HCT116 (cell line): ENCODE measurements around the gene ADM2. TPM values are rescaled to one million over a fixed set of nuclear protein-coding genes. Genes with fewer than 3 reads are reported as not detected.

ENCODE experiments used
- ATAC-seq: fragments of 200-7000 bp; cut with Tn5 transposase; 2 replicates; pipeline ENCODE4 v1.9.1; 2020; ENCODE audit warnings: mild to moderate bottlenecking, moderate library complexity
- BruUV-seq: library from RNA; stranded (reverse); fragments of 400-500 nt; replicated peaks from 2 replicates; lab custom pipeline; 2021; lab: Mats Ljungman, UMichigan
- CTCF ChIA-PET: fragments of 300-600 bp; sonication (Branson Sonifier 250); formaldehyde crosslinking; loops from one replicate; lab custom pipeline; 2021; ENCODE audit warnings: antibody characterized with exemption; lab: Charles Lee
- POLR2A ChIA-PET: fragments of 300-600, 350-600 bp; sonication (Branson Sonifier 250); formaldehyde crosslinking; loops from one replicate; lab custom pipeline; 2021; ENCODE audit warnings: antibody characterized with exemption; lab: Charles Lee
- RAD21 ChIA-PET, 2 experiments: fragments of 300-600 bp; sonication (Branson Sonifier 250); formaldehyde crosslinking; loops; one replicate each; lab custom pipeline; 2023; ENCODE audit warnings: low total read pairs in 2 of 2; ENCODE audit not compliant: uncharacterized antibody in 2 of 2, unreplicated experiment in 2 of 2, low non-redundant PET in 1 of 2; lab: Charles Lee
- DNase-seq: peaks from one replicate; pipeline ENCODE4 v3.0.0-alpha.2; 2010; ENCODE audit warnings: low read depth, low spot score
- H2AFZ ChIP-seq: fragments of 200-600 bp; shearing (Covaris generic), sonication (generic); 2 replicates; pipeline ENCODE4 v1.6.1; 2017; ENCODE audit warnings: low read depth, mixed run types, mixed read lengths, antibody characterized with exemption, low read length; ENCODE audit not compliant: poor library complexity, severe bottlenecking
- H3K27ac ChIP-seq: 2 replicates; pipeline ENCODE4 v1.5.1; 2012; ENCODE audit warnings: low read depth, low read length
- H3K27me3 ChIP-seq: fragments of 200-600 bp; sonication (generic); 2 replicates; pipeline ENCODE4 v1.6.1; 2016; ENCODE audit warnings: mixed run types, low read length, mixed read lengths; ENCODE audit not compliant: insufficient read depth
- H3K36me3 ChIP-seq, 2 experiments: fragments of 200-500 bp in 1 of 2; fragments of 200-600 bp in 1 of 2; sonication (Bioruptor generic) in 1 of 2; sonication (generic) in 1 of 2; 2 replicates each; pipeline versions ENCODE4 v1.5.1 to v1.6.1; 2014 to 2016; ENCODE audit warnings: low read length in 2 of 2, inconsistent platforms in 1 of 2, mixed read lengths in 1 of 2, mixed run types in 1 of 2; ENCODE audit not compliant: insufficient read depth in 2 of 2, control insufficient read depth in 1 of 2
- H3K4me1 ChIP-seq, 2 experiments: fragments of 200-600 bp in 1 of 2; sonication (generic) in 1 of 2; 2 replicates each; pipeline versions ENCODE4 v1.5.1 to v1.6.1; 2012 to 2017; ENCODE audit warnings: low read length in 2 of 2, inconsistent platforms in 1 of 2, mild to moderate bottlenecking in 1 of 2, mixed read lengths in 1 of 2, mixed run types in 1 of 2, moderate library complexity in 1 of 2; ENCODE audit not compliant: insufficient read depth in 2 of 2, control insufficient read depth in 1 of 2
- H3K4me2 ChIP-seq: fragments of 200-600 bp; sonication (generic); 2 replicates; pipeline ENCODE4 v1.6.1; 2017; ENCODE audit warnings: mixed run types, low read length, mixed read lengths
- H3K4me3 ChIP-seq, 2 experiments: fragments of 200-600 bp in 1 of 2; sonication (generic) in 1 of 2; replicated peaks in 1 of 2; 2 replicates each; pipeline ENCODE4 v1.5.1; 2011 to 2016; ENCODE audit warnings: low read length in 2 of 2, control low read depth in 1 of 2, low read depth in 1 of 2, mild to moderate bottlenecking in 1 of 2, mixed read lengths in 1 of 2, mixed run types in 1 of 2
- H3K79me2 ChIP-seq: fragments of 200-600 bp; sonication (generic); 2 replicates; pipeline ENCODE4 v1.6.1; 2017; ENCODE audit warnings: mild to moderate bottlenecking, mixed run types, low read length, moderate library complexity, mixed read lengths; ENCODE audit not compliant: insufficient read depth
- H3K9ac ChIP-seq: fragments of 200-600 bp; sonication (generic); 2 replicates; pipeline ENCODE4 v1.6.1; 2016; ENCODE audit warnings: low read length, mixed read lengths
- H3K9me2 ChIP-seq: fragments of 200-600 bp; sonication (generic), shearing (Covaris generic); 2 replicates; pipeline ENCODE4 v1.6.1; 2017; ENCODE audit warnings: mixed run types, mild to moderate bottlenecking, moderate library complexity; ENCODE audit not compliant: insufficient read depth
- H3K9me3 ChIP-seq, 2 experiments: fragments of 200-500 bp in 1 of 2; fragments of 200-600 bp in 1 of 2; sonication (Bioruptor generic) in 1 of 2; sonication (generic) in 1 of 2; 2 replicates each; pipeline ENCODE4 v1.6.1; 2014 to 2017; ENCODE audit warnings: low read length in 2 of 2, mixed read lengths in 2 of 2, inconsistent platforms in 1 of 2, low read depth in 1 of 2, mild to moderate bottlenecking in 1 of 2, mixed run types in 1 of 2, moderate library complexity in 1 of 2; ENCODE audit not compliant: control insufficient read depth in 1 of 2, insufficient read depth in 1 of 2
- H4K20me1 ChIP-seq: fragments of 200-600 bp; sonication (generic), shearing (Covaris generic); 2 replicates; pipeline ENCODE4 v1.6.1; 2017; ENCODE audit warnings: mixed run types, mild to moderate bottlenecking, moderate library complexity; ENCODE audit not compliant: insufficient read depth
- ATF3 ChIP-seq: IDR thresholded peaks from 2 replicates; pipeline ENCODE4 v1.6.1; 2012
- CEBPB ChIP-seq: IDR thresholded peaks from 2 replicates; pipeline ENCODE4 v1.6.1; 2012; ENCODE audit warnings: low read depth
- EGR1 ChIP-seq: IDR thresholded peaks from 2 replicates; pipeline ENCODE4 v1.6.1; 2012; ENCODE audit warnings: low read depth
- SP1 ChIP-seq: IDR thresholded peaks from 2 replicates; pipeline ENCODE4 v1.6.1; 2012; ENCODE audit warnings: low read depth
- SRF ChIP-seq: IDR thresholded peaks from 2 replicates; pipeline ENCODE4 v1.6.1; 2012; ENCODE audit warnings: low read depth
- intact Hi-C: fragments of 100-400 bp; cut with micrococcal nuclease; formaldehyde crosslinking; loops from 2 replicates; pipeline ENCODE4 v1.10.0; 2022
- total RNA-seq: library from RNA; stranded (reverse); gene quantifications from one replicate; pipeline ENCODE4 v1.2.1, GENCODE V29; 2021; ENCODE audit not compliant: unreplicated experiment
- TF ChIP-seq, protein P1 (sequence below): IDR thresholded peaks from 2 replicates; pipeline ENCODE4 v1.6.1; 2011; ENCODE audit warnings: mild to moderate bottlenecking, low read length, moderate library complexity; ENCODE audit not compliant: insufficient replicate concordance; ENCODE audit errors: extremely low read depth

Gene ADM2
- total RNA-seq, 1 experiment from 2014 or later, result 12.8 TPM

- peaks cover 9 to 32% of the 10 kb centered on the region in 2 experiments; a peak in 3 of 4 replicates for H3K4me1 ChIP-seq
- no peak overlapping the region for H3K9ac ChIP-seq
- no peak overlapping the region for H3K27ac ChIP-seq
- peaks cover 31% of the 10 kb centered on the region for H3K79me2 ChIP-seq
- H3K9me3 ChIP-seq, result no peaks in the 10 kb centered on the region
- no TSS peak for BruUV-seq
- H3K9me2 ChIP-seq, result no peaks in the 10 kb centered on the region
- H3K27me3 ChIP-seq, result no peaks in the 10 kb centered on the region
- no peak overlapping the region for H3K4me2 ChIP-seq
- H3K36me3 ChIP-seq, result peaks cover 5 to 25% of the 10 kb centered on the region in 2 experiments; a peak in 3 of 4 replicates
- ChIA-PET CTCF (no interaction called here), RAD21 (no interaction called here), POLR2A (no interaction called here)
- no peak overlapping the region for H3K4me3 ChIP-seq
- no peak for TF ChIP-seq SP1
- no peak for TF ChIP-seq SRF
- TF ChIP-seq CEBPB, result no peak
- TF ChIP-seq ATF3, result no peak
- no peak for TF ChIP-seq EGR1
- TF ChIP-seq, protein P1, sequence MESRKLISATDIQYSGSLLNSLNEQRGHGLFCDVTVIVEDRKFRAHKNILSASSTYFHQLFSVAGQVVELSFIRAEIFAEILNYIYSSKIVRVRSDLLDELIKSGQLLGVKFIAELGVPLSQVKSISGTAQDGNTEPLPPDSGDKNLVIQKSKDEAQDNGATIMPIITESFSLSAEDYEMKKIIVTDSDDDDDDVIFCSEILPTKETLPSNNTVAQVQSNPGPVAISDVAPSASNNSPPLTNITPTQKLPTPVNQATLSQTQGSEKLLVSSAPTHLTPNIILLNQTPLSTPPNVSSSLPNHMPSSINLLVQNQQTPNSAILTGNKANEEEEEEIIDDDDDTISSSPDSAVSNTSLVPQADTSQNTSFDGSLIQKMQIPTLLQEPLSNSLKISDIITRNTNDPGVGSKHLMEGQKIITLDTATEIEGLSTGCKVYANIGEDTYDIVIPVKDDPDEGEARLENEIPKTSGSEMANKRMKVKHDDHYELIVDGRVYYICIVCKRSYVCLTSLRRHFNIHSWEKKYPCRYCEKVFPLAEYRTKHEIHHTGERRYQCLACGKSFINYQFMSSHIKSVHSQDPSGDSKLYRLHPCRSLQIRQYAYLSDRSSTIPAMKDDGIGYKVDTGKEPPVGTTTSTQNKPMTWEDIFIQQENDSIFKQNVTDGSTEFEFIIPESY, result no peak
- no peaks in the 10 kb centered on the region for H4K20me1 ChIP-seq
- DNase-seq (no peak), ATAC-seq (no peak)
- intact Hi-C loops, result no loop called here
- no peak overlapping the region for H2AFZ ChIP-seq
Observed at GRCh38 chr22:50522208-50522805, 41.0 kb downstream of the ADM2 start.
